Fibroblast of lung (primary cell): ENCODE results near the gene PTTG2. TPM values are rescaled to one million over a fixed set of nuclear protein-coding genes. Genes with fewer than 3 reads are reported as not detected.

Source experiments
- DNase-seq, 2 donors: peaks; one replicate each; pipeline versions ENCODE4 v3.0.0 to v3.0.0-alpha.2; 2010; ENCODE audit warnings: low read depth in 2 of 2
- H2AFZ ChIP-seq: 2 replicates; pipeline ENCODE4 v1.5.1; 2012; ENCODE audit warnings: low read length, control low read depth, inconsistent platforms
- H3K27ac ChIP-seq: 2 replicates; pipeline ENCODE4 v1.5.1; 2011; ENCODE audit warnings: low read length, control low read depth; ENCODE audit not compliant: insufficient read depth
- H3K27me3 ChIP-seq: 2 replicates; pipeline ENCODE4 v1.5.1; 2011; ENCODE audit warnings: mild to moderate bottlenecking, low read length; ENCODE audit not compliant: control insufficient read depth, insufficient read depth
- H3K36me3 ChIP-seq: 2 replicates; pipeline ENCODE4 v1.5.1; 2011; ENCODE audit warnings: low read length; ENCODE audit not compliant: control insufficient read depth, insufficient read depth
- H3K4me1 ChIP-seq: 2 replicates; pipeline ENCODE4 v1.5.1; 2011; ENCODE audit warnings: low read length; ENCODE audit not compliant: control insufficient read depth, insufficient read depth; ENCODE audit errors: extremely low read depth
- H3K4me2 ChIP-seq: 2 replicates; pipeline ENCODE4 v1.5.1; 2011; ENCODE audit warnings: low read length, control low read depth; ENCODE audit not compliant: insufficient read depth; ENCODE audit errors: extremely low read depth
- H3K4me3 ChIP-seq, 4 experiments: fragments of 200-600 bp in 1 of 4; sonication (generic) in 1 of 4; replicated peaks in 1 of 4; 2 replicates each; pipeline ENCODE4 v1.5.1; 2011 to 2016; ENCODE audit warnings: low read length in 4 of 4, low read depth in 3 of 4, mild to moderate bottlenecking in 3 of 4, control low read depth in 2 of 4, inconsistent platforms in 1 of 4, mixed read lengths in 1 of 4; ENCODE audit not compliant: insufficient read depth in 1 of 4; ENCODE audit errors: control extremely low read depth in 1 of 4
- H3K79me2 ChIP-seq: 2 replicates; pipeline ENCODE4 v1.5.1; 2012; ENCODE audit warnings: mild to moderate bottlenecking, low read length, inconsistent platforms; ENCODE audit not compliant: control insufficient read depth, insufficient read depth
- H3K9ac ChIP-seq: 2 replicates; pipeline ENCODE4 v1.5.1; 2011; ENCODE audit warnings: mild to moderate bottlenecking, low read length, control low read depth; ENCODE audit not compliant: insufficient read depth
- H3K9me3 ChIP-seq: 2 replicates; pipeline ENCODE4 v1.5.1; 2012; ENCODE audit warnings: low read depth, low read length; ENCODE audit not compliant: control insufficient read depth, insufficient read depth
- H4K20me1 ChIP-seq: 2 replicates; pipeline ENCODE4 v1.5.1; 2011; ENCODE audit warnings: low read length; ENCODE audit not compliant: control insufficient read depth, insufficient read depth; ENCODE audit errors: extremely low read depth
- EZH2 ChIP-seq: IDR thresholded peaks from 2 replicates; pipeline ENCODE4 v1.5.1; 2012; ENCODE audit warnings: low read length, control low read depth, mild to moderate bottlenecking; ENCODE audit errors: missing control alignments
- polyA plus RNA-seq, 2 donors: library from polyadenylated mRNA; depleted of rRNA in 1 of 2; stranded (reverse) in 1 of 2; unstranded in 1 of 2; fragments of >200 nt; gene quantifications; 2 replicates each; pipeline ENCODE4 v1.2.1, GENCODE V29; 2011 to 2012; ENCODE audit warnings: missing spikeins in 1 of 2
- total RNA-seq: library from RNA; depleted of rRNA; stranded (reverse); fragments of >200 nt; gene quantifications from 2 replicates; pipeline ENCODE4 v1.2.1, GENCODE V29; 2014
- TF ChIP-seq, protein P1 (sequence below), 2 donors: IDR thresholded peaks in 1 of 2; conservative IDR thresholded peaks in 1 of 2; 1 replicate in 1 of 2; 2 replicates in 1 of 2; pipeline ENCODE4 v1.5.1; 2011 to 2012; ENCODE audit warnings: low read length in 2 of 2, control low read depth in 1 of 2, inconsistent platforms in 1 of 2, low read depth in 1 of 2, mild to moderate bottlenecking in 1 of 2

The PTTG2 gene
- total and polyA plus RNA-seq, 2 donors (not counting 1 experiment from before 2014, with no cell fraction given): not detected

DNA sequence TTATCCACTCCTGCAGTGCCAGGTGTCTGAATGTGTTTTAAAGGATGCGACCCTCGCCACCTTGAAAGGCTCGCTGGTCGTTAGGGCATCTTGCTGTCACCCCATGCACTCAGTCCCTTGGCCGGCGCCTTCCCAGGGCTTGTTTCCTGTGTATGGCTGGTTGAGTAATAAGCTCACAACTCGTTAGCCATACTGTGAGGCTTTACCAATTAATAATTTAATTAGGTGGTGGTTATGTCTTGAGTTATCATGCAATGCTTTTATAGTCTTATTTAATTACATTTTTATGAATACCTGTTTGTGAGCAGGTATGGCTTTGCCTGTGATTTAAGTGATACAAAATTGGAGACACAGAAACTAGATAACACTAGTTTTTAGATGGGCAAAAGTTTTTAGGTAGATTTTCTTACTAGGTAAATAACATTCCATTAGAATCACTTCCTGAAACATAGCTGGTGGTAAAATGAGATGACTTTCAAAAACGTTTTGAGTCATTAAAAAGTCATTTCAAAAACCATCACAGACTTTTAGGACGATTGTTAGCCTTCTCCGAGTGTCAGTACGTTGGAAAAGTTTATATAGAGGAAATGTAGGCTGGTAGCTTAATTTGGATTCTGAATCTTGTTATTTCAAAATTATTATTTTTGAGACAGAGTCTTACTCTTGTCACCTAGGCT is 18.2 kb downstream of the PTTG2 start:
- TF ChIP-seq, protein P1, sequence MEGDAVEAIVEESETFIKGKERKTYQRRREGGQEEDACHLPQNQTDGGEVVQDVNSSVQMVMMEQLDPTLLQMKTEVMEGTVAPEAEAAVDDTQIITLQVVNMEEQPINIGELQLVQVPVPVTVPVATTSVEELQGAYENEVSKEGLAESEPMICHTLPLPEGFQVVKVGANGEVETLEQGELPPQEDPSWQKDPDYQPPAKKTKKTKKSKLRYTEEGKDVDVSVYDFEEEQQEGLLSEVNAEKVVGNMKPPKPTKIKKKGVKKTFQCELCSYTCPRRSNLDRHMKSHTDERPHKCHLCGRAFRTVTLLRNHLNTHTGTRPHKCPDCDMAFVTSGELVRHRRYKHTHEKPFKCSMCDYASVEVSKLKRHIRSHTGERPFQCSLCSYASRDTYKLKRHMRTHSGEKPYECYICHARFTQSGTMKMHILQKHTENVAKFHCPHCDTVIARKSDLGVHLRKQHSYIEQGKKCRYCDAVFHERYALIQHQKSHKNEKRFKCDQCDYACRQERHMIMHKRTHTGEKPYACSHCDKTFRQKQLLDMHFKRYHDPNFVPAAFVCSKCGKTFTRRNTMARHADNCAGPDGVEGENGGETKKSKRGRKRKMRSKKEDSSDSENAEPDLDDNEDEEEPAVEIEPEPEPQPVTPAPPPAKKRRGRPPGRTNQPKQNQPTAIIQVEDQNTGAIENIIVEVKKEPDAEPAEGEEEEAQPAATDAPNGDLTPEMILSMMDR (conservative IDR thresholded peaks at IDR 0.05 in 1 of 2, IDR thresholded peaks at IDR 0.05 in 1 of 2; ENCODE audit: low read depth in 1 of 2, low read length in 2 of 2): no peak
- TF ChIP-seq EZH2: no peak
- Histone ChIP-seq H3K27me3 (no peaks in the 10 kb centered on the region), H3K4me2 (peak overlapping the region; percentile 97), H3K27ac (peak overlapping the region; percentile 41), H3K36me3 (no peaks in the 10 kb centered on the region), H3K9me3 (no peaks in the 10 kb centered on the region), H3K4me3 (peak overlapping the region; percentile 62 to 83 (median 74)), H3K9ac (peak overlapping the region; percentile 17), H3K4me1 (peaks cover 5% of the 10 kb centered on the region), H2AFZ (peak overlapping the region; percentile 88), H3K79me2 (peaks cover 26% of the 10 kb centered on the region), H4K20me1 (no peaks in the 10 kb centered on the region)
- DNase-seq: peak in 1 of 2 donors; percentile 25

DNA sequence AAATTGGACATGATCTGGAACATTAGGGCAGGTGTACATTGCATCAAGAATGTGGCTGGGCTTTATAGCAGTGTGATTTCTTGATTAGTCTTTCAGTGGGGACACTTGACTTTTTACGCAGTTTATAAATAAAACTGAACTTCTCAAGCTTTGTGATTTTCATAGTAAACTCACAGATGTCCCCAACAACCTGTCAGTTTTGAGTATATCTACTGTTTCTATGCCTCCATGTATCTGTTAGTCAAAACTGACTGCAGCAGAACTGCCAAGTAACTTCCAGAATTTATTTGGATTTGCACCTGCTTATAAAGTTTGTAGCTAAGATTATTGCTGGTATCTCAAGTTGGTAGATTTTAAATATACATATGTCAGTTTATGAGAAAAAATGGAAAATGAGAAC is 20.0 kb downstream of the PTTG2 start:
- H3K79me2 ChIP-seq: peaks cover 30% of the 10 kb centered on the region

DNA sequence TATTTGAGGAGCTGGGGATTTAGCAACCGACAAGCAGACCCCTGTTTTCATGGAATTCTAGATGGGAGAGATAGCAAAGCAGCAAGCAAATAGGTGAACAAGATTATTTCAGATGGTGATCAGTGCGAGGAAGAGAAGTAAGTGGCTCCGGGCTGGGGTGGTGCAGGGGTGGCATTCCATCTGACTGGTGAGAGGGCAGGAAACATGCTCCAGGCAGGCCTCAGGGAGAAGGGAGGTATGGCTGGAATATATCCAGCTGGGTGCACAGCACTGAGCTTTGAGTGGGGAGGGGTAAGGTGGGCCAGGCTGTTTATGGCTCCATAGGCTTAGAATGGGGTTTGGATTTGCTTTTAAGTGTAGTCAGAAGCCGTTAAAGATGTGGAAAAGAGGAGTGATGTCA is 21.2 kb downstream of the PTTG2 start:
- Histone ChIP-seq H3K4me2 (no peak overlapping the region), H3K9ac (no peak overlapping the region), H3K79me2 (peaks cover 30% of the 10 kb centered on the region), H3K27me3 (no peaks in the 10 kb centered on the region), H4K20me1 (no peaks in the 10 kb centered on the region), H3K4me3 (no peak overlapping the region), H3K9me3 (no peaks in the 10 kb centered on the region), H3K4me1 (peaks cover 5% of the 10 kb centered on the region), H3K36me3 (no peaks in the 10 kb centered on the region), H2AFZ (no peak overlapping the region), H3K27ac (no peak overlapping the region)
- no peak for DNase-seq
- TF ChIP-seq, protein P1 (conservative IDR thresholded peaks at IDR 0.05 in 1 of 2, IDR thresholded peaks at IDR 0.05 in 1 of 2; ENCODE audit: low read depth in 1 of 2, low read length in 2 of 2): no peak
- no peak for TF ChIP-seq EZH2

More for the DNA sequence above, 20.0 kb downstream of the PTTG2 start:
- Histone ChIP-seq H3K4me3 (no peak overlapping the region), H3K4me2 (no peak overlapping the region), H4K20me1 (no peaks in the 10 kb centered on the region), H3K27me3 (no peaks in the 10 kb centered on the region), H2AFZ (no peak overlapping the region), H3K27ac (no peak overlapping the region), H3K36me3 (no peaks in the 10 kb centered on the region), H3K4me1 (peaks cover 5% of the 10 kb centered on the region), H3K9ac (no peak overlapping the region), H3K9me3 (no peaks in the 10 kb centered on the region)
- TF ChIP-seq EZH2: no peak
- TF ChIP-seq, protein P1 (conservative IDR thresholded peaks at IDR 0.05 in 1 of 2, IDR thresholded peaks at IDR 0.05 in 1 of 2; ENCODE audit: low read depth in 1 of 2, low read length in 2 of 2): no peak
- no peak for DNase-seq
